K562 (cell line): Measurements from ENCODE around the gene CEP41. TPM values are rescaled to one million over a fixed set of nuclear protein-coding genes. Genes with fewer than 3 reads are reported as not detected.

Experiments used
- ATAC-seq: fragments of 200-7000 bp; cut with Tn5 transposase; 3 replicates; pipeline ENCODE4 v1.9.1; 2020; ENCODE audit warnings: moderate library complexity
- BruUV-seq: library from RNA; stranded (reverse); fragments of 400-500 nt; replicated peaks from 2 replicates; lab custom pipeline; 2021; lab: Mats Ljungman, UMichigan
- CTCF ChIA-PET: fragments of 300-600 bp; formaldehyde crosslinking; extraction: SDS; loops from one replicate; lab custom pipeline; 2021; ENCODE audit warnings: low intra/inter-chr PET ratio; lab: Yijun Ruan, JAX
- POLR2A ChIA-PET: fragments of 300-600, 350-650 bp; sonication (Branson Sonifier 250); formaldehyde crosslinking; extraction: SDS; loops from one replicate; lab custom pipeline; 2021; ENCODE audit warnings: antibody characterized with exemption, inconsistent platforms; lab: Yijun Ruan, JAX
- DNase-seq, 4 experiments: peaks; one replicate each; pipeline versions ENCODE4 v3.0.0 to v3.0.0-alpha.2; 2011 to 2018; ENCODE audit warnings: low spot score in 3 of 4, mixed read lengths in 3 of 4; ENCODE audit errors: extremely low read depth in 1 of 4
- FAIRE-seq: peaks from 2 replicates; lab custom pipeline; 2011; peaks lifted over from hg19 to GRCh38; lab: Jason Lieb, UNC
- H2AFZ ChIP-seq: 2 replicates; pipeline ENCODE4 v1.6.0; 2011; ENCODE audit warnings: low read depth, low read length, control low read depth, inconsistent platforms
- H3K27ac ChIP-seq: fragments of 200-600 bp; 3 replicates; pipeline ENCODE4 v1.8.0; 2011; ENCODE audit warnings: low read depth, mild to moderate bottlenecking, control low read depth, inconsistent platforms, low read length, moderate library complexity, mixed read lengths; ENCODE audit errors: extremely low read depth
- H3K27me3 ChIP-seq, 2 experiments: fragments of 300-600 bp in 1 of 2; 2 replicates in 1 of 2; 3 replicates in 1 of 2; pipeline versions ENCODE4 v1.6.0 to v1.8.0; 2011; ENCODE audit warnings: inconsistent platforms in 2 of 2, low read length in 2 of 2, mild to moderate bottlenecking in 1 of 2, mixed read lengths in 1 of 2, moderate library complexity in 1 of 2; ENCODE audit not compliant: control insufficient read depth in 2 of 2, insufficient read depth in 2 of 2
- H3K36me3 ChIP-seq: fragments of 300-600 bp; 3 replicates; pipeline ENCODE4 v1.8.0; 2011; ENCODE audit warnings: mild to moderate bottlenecking, low read length, inconsistent platforms; ENCODE audit not compliant: control insufficient read depth, insufficient read depth
- H3K4me1 ChIP-seq, 2 experiments: fragments of 200-600 bp in 1 of 2; replicated peaks in 1 of 2; 2 replicates in 1 of 2; 3 replicates in 1 of 2; pipeline versions ENCODE4 v1.5.1 to v1.8.0; 2011; ENCODE audit warnings: inconsistent platforms in 2 of 2, low read length in 2 of 2, mild to moderate bottlenecking in 1 of 2, mixed read lengths in 1 of 2, moderate library complexity in 1 of 2; ENCODE audit not compliant: control insufficient read depth in 2 of 2, insufficient read depth in 2 of 2
- H3K4me2 ChIP-seq: 2 replicates; pipeline ENCODE4 v1.6.1; 2011; ENCODE audit warnings: low read length, control low read depth, inconsistent platforms, mixed read lengths; ENCODE audit not compliant: insufficient read depth
- H3K4me3 ChIP-seq: fragments of 200-600 bp; sonication (generic), shearing (Covaris generic); 2 replicates; pipeline ENCODE4 v1.5.1; 2016; ENCODE audit warnings: control low read depth, inconsistent platforms
- H3K79me2 ChIP-seq: fragments of 200-600 bp; 3 replicates; pipeline ENCODE4 v1.8.0; 2011; ENCODE audit warnings: low read length, inconsistent platforms; ENCODE audit not compliant: control insufficient read depth, insufficient read depth
- H3K9ac ChIP-seq, 2 experiments: 2 replicates each; pipeline versions ENCODE4 v1.6.0 to v1.6.1; 2011; ENCODE audit warnings: low read depth in 2 of 2, low read length in 2 of 2, control low read depth in 1 of 2, inconsistent platforms in 1 of 2, mild to moderate bottlenecking in 1 of 2, mixed read lengths in 1 of 2; ENCODE audit not compliant: insufficient read depth in 1 of 2
- H3K9me1 ChIP-seq: one replicate; pipeline ENCODE4 v1.6.0; 2011; ENCODE audit warnings: inconsistent platforms, mild to moderate bottlenecking, low read length, moderate library complexity; ENCODE audit not compliant: control insufficient read depth, insufficient read depth
- H3K9me3 ChIP-seq: replicated peaks from 2 replicates; pipeline ENCODE4 v1.5.1; 2011; ENCODE audit warnings: low read depth, low read length, inconsistent platforms; ENCODE audit not compliant: control insufficient read depth, insufficient read depth
- H4K20me1 ChIP-seq: replicated peaks from 2 replicates; pipeline ENCODE4 v1.6.1; 2011; ENCODE audit warnings: low read length, inconsistent platforms, mixed read lengths; ENCODE audit not compliant: control insufficient read depth, insufficient read depth
- ZBTB49 ChIP-seq: sonication (generic); formaldehyde crosslinking; IDR thresholded peaks from 2 replicates; pipeline ENCODE4 v1.8.0; 2022; ENCODE audit warnings: missing genetic modification reagents, mild to moderate bottlenecking, borderline replicate concordance
- ZNF239 ChIP-seq: fragments of 250-450 bp; sonication (Bioruptor Pico); IDR thresholded peaks from 2 replicates; pipeline ENCODE4 v1.4.0; 2020; ENCODE audit warnings: mild to moderate bottlenecking
- ZNF41 ChIP-seq: fragments of 250-450 bp; sonication (Bioruptor Pico); conservative IDR thresholded peaks from 2 replicates; pipeline ENCODE4 v1.4.0; 2020; ENCODE audit warnings: mild to moderate bottlenecking
- WGBS: fragments of 100-300 bp; shearing (Covaris generic); methylation state at CpG from one replicate; pipeline ENCODE4 v1.1.6; 2016; ENCODE audit warnings: low coverage, mixed read lengths; ENCODE audit not compliant: insufficient coverage; ENCODE audit errors: missing lambda C conversion rate; 5-methylcytosine and 5-hydroxymethylcytosine counted together
- in situ Hi-C: fragments of 300-500 bp; cut with MboI; formaldehyde crosslinking; loops from 4 replicates; pipeline ENCODE4 v1.15.0; 2018; ENCODE audit warnings: inconsistent platforms, mixed read lengths
- intact Hi-C: fragments of 100-400 bp; cut with micrococcal nuclease; formaldehyde crosslinking; loops from 2 replicates; pipeline ENCODE4 v1.14.2; 2022
- polyA plus RNA-seq, 8 experiments: library from polyadenylated mRNA; depleted of rRNA in 4 of 8; stranded (reverse) in 5 of 8; unstranded in 3 of 8; fragments of >200 nt; fragmentation: Nextera tagmentation in 2 of 8; fragmentation: Illumina TruSeq in 1 of 8; extraction: Ambion mirVana in 2 of 8; extraction: Trizol in 1 of 8; gene quantifications; 2 replicates each; pipeline versions ENCODE4 v1.2.1 to v1.2.3, GENCODE V29; 2011 to 2014; ENCODE audit warnings: inconsistent platforms in 1 of 8, missing spikeins in 1 of 8
- total RNA-seq, 7 experiments: library from RNA; depleted of rRNA in 6 of 7; stranded (reverse); fragments of >200 nt in 6 of 7; fragmentation: Illumina TruSeq in 2 of 7; extraction: Trizol in 2 of 7; gene quantifications; 2 replicates each; pipeline versions ENCODE4 v1.2.1 to v1.2.3, GENCODE V29; 2011 to 2021; ENCODE audit warnings: low replicate concordance in 1 of 7

Gene CEP41
- total and polyA plus RNA-seq, 9 of the 15 experiments (the other 6 are each of a cell fraction or from before 2014, with no cell fraction given), result 1.5 to 15.5 (median 6.4) TPM

DNA sequence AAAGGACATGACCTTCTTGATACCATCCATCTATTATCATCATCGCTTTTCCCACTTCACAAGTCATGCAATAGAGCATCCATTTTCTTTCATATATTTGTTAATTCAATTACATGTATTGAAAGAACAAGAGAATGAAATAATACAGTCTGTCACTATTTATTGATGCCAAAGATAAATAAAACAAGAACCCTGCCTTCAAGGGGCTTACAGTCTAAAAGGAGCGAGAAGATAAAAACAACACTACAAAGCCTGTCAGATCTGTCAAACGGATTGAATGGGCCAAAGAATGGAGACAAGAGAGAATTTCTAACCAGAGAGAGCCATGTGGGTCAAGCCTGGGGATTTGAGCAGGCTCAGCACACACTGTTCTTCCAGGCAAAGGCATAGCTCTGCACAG, 80.3 kb downstream of the CEP41 start (continued):
- no peak for TF ChIP-seq ZBTB49 (CRISPR knock-in tag)

DNA sequence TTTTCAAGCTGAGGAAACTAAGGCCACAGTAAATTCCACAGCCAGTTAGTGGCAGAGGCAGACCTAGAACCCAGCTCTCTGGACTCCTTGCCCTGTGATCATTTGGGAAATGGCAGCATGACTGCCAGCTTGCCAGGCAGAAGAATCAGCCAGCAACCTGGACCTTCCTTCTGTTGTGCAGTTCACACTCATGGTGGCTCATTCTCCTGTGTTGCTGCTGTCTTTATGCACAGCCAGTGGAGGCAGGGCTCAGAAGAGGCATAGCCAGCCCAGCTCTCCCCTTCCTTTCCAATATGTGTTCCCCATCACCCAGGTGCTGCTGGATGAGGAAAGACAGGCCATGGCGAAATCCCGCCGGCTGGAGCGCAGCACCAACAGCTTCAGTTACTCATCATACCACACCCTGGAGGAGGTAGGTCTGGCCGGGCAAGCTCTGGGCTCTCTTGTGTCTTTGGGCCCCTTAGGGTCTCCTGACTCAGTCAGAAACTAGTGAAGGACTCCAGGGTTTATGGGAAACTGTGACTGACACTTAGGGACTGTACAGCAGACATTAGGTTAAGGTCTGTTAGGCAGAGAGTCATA, 81.4 kb downstream of the CEP41 start:
- in situ Hi-C loops, result no loop called here
- H3K4me1 ChIP-seq, result no peaks in the 10 kb centered on the region; a peak in 1 of 5 replicates
- no peaks in the 10 kb centered on the region for H3K9me1 ChIP-seq
- FAIRE-seq, result no peak
- no peaks in the 10 kb centered on the region for H3K79me2 ChIP-seq
- no peak overlapping the region for H3K27ac ChIP-seq
- 15% methylated on average over 5 of the region's 5 CpGs for WGBS
- H3K9ac ChIP-seq, result no peak overlapping the region
- no peak overlapping the region for H3K4me2 ChIP-seq
- CTCF ChIA-PET, result no interaction called here
- no peak for ATAC-seq
- no peak overlapping the region for H2AFZ ChIP-seq
- no peaks in the 10 kb centered on the region for H4K20me1 ChIP-seq
- TF ChIP-seq ZNF41 (CRISPR knock-in tag), result peak; percentile 99
- no peak for TF ChIP-seq ZNF239 (CRISPR knock-in tag)
- TF ChIP-seq, all 486 proteins: peak for 1
- POLR2A ChIA-PET, result interaction anchor here (1.5 kb wide), 1 partner anchor 17 kb away, joined by 3 read pairs; no protein-coding TSS in a partner anchor
- intact Hi-C loops, result no loop called here
- Histone ChIP-seq H3K27me3 (peaks cover 15 to 50% of the 10 kb centered on the region in 2 experiments), H3K36me3 (no peaks in the 10 kb centered on the region), H3K9me3 (peaks cover 5% of the 10 kb centered on the region; the same call in 1 of the 2 replicates), H3K4me3 (no peak overlapping the region)
- BruUV-seq, result no TSS peak
- no peak for DNase-seq
